H9 (cell line): ENCODE data around the gene MRPL23. TPM values are rescaled to one million over a fixed set of nuclear protein-coding genes. Genes with fewer than 3 reads are reported as not detected.

Source experiments
- DNase-seq: peaks from one replicate; pipeline ENCODE4 v3.0.0-alpha.2; 2017
- H2AFZ ChIP-seq: one replicate; pipeline ENCODE4 v1.6.1; 2013; ENCODE audit warnings: mild to moderate bottlenecking, low read length, control low read depth, moderate library complexity
- H2AK5ac ChIP-seq: 2 replicates; pipeline ENCODE4 v1.6.1; 2013; ENCODE audit warnings: low read length, control low read depth, mixed read lengths; ENCODE audit not compliant: insufficient read length
- H2BK120ac ChIP-seq: one replicate; pipeline ENCODE4 v1.6.1; 2013; ENCODE audit warnings: low read depth, mild to moderate bottlenecking, low read length, control low read depth, inconsistent platforms; ENCODE audit not compliant: poor library complexity, severe bottlenecking
- H2BK12ac ChIP-seq: 2 replicates; pipeline ENCODE4 v1.6.1; 2013; ENCODE audit warnings: low read length, control low read depth, mixed read lengths, low read depth; ENCODE audit not compliant: insufficient read length
- H2BK15ac ChIP-seq: 2 replicates; pipeline ENCODE4 v1.6.1; 2013; ENCODE audit warnings: low read depth, low read length, control low read depth
- H2BK20ac ChIP-seq: one replicate; pipeline ENCODE4 v1.6.1; 2013; ENCODE audit warnings: low read depth, mild to moderate bottlenecking, low read length, control low read depth, inconsistent platforms; ENCODE audit not compliant: poor library complexity, severe bottlenecking
- H2BK5ac ChIP-seq: 2 replicates; pipeline ENCODE4 v1.6.1; 2013; ENCODE audit warnings: low read length, control low read depth, mixed read lengths; ENCODE audit not compliant: insufficient read length
- H3K14ac ChIP-seq: 2 replicates; pipeline ENCODE4 v1.6.1; 2013; ENCODE audit warnings: low read length, control low read depth; ENCODE audit not compliant: insufficient read depth
- H3K18ac ChIP-seq: 2 replicates; pipeline ENCODE4 v1.6.1; 2013; ENCODE audit warnings: low read depth, mild to moderate bottlenecking, mixed read lengths, low read length, control low read depth; ENCODE audit not compliant: insufficient read length
- H3K23ac ChIP-seq: 2 replicates; pipeline ENCODE4 v1.6.1; 2013; ENCODE audit warnings: low read length, control low read depth, mixed read lengths, low read depth; ENCODE audit not compliant: insufficient read length
- H3K23me2 ChIP-seq: 2 replicates; pipeline ENCODE4 v1.6.1; 2013; ENCODE audit warnings: low read depth, mild to moderate bottlenecking, mixed read lengths, low read length, control low read depth; ENCODE audit not compliant: insufficient read length, poor library complexity, severe bottlenecking
- H3K27ac ChIP-seq: 2 replicates; pipeline ENCODE4 v1.5.1; 2013; ENCODE audit warnings: low read length, control low read depth, mixed read lengths, low read depth; ENCODE audit not compliant: insufficient read length
- H3K27me3 ChIP-seq: 2 replicates; pipeline ENCODE4 v1.6.1; 2013; ENCODE audit warnings: low read length, control low read depth, inconsistent platforms; ENCODE audit not compliant: insufficient read depth
- H3K4ac ChIP-seq: 2 replicates; pipeline ENCODE4 v1.6.1; 2013; ENCODE audit warnings: low read depth, mild to moderate bottlenecking, control low read depth, inconsistent platforms, low read length, moderate library complexity
- H3K4me1 ChIP-seq: 2 replicates; pipeline ENCODE4 v1.6.1; 2013; ENCODE audit warnings: low read length, control low read depth, inconsistent platforms; ENCODE audit not compliant: insufficient read depth
- H3K4me2 ChIP-seq: 2 replicates; pipeline ENCODE4 v1.6.1; 2013; ENCODE audit warnings: low read length, control low read depth, mixed read lengths; ENCODE audit not compliant: insufficient read length, insufficient read depth
- H3K56ac ChIP-seq: 2 replicates; pipeline ENCODE4 v1.6.1; 2013; ENCODE audit warnings: low read depth, mild to moderate bottlenecking, mixed read lengths, low read length, control low read depth; ENCODE audit not compliant: insufficient read length
- H3K79me1 ChIP-seq: 2 replicates; pipeline ENCODE4 v1.6.1; 2013; ENCODE audit warnings: low read depth, mild to moderate bottlenecking, moderate library complexity, low read length, control low read depth, inconsistent platforms; ENCODE audit not compliant: insufficient read depth, poor library complexity, severe bottlenecking
- H3K79me2 ChIP-seq: 2 replicates; pipeline ENCODE4 v1.6.1; 2013; ENCODE audit warnings: low read length, control low read depth, inconsistent platforms; ENCODE audit not compliant: insufficient read depth
- H3K9ac ChIP-seq: 2 replicates; pipeline ENCODE4 v1.6.1; 2013; ENCODE audit warnings: low read length, control low read depth, mixed read lengths; ENCODE audit not compliant: insufficient read length; ENCODE audit errors: extremely low read depth
- H3K9me3 ChIP-seq: one replicate; pipeline ENCODE4 v1.6.1; 2013; ENCODE audit warnings: low read depth, low read length, inconsistent platforms; ENCODE audit not compliant: control insufficient read depth
- H3T11ph ChIP-seq: one replicate; pipeline ENCODE4 v1.6.1; 2013; ENCODE audit warnings: mild to moderate bottlenecking, low read length, control low read depth, inconsistent platforms
- H4K20me1 ChIP-seq: one replicate; pipeline ENCODE4 v1.6.1; 2013; ENCODE audit not compliant: control insufficient read depth, insufficient read length, insufficient read depth
- H4K5ac ChIP-seq: 2 replicates; pipeline ENCODE4 v1.6.1; 2013; ENCODE audit warnings: low read depth, mild to moderate bottlenecking, mixed read lengths, low read length, control low read depth; ENCODE audit not compliant: insufficient read length
- H4K8ac ChIP-seq: replicated peaks from 2 replicates; pipeline ENCODE4 v1.6.1; 2013; ENCODE audit warnings: low read length, control low read depth, mixed read lengths, low read depth; ENCODE audit not compliant: insufficient read length
- H4K91ac ChIP-seq: 2 replicates; pipeline ENCODE4 v1.6.1; 2013; ENCODE audit warnings: low read depth, mild to moderate bottlenecking, moderate library complexity, mixed read lengths, low read length, control low read depth; ENCODE audit not compliant: insufficient read length
- H3K27ac Mint-ChIP-seq, 3 experiments: 2 replicates in 2 of 3; 3 replicates in 1 of 3; pipeline ENCODE4 v1.8.0; 2020 to 2021; ENCODE audit warnings: mixed read lengths in 3 of 3, mild to moderate bottlenecking in 1 of 3, moderate library complexity in 1 of 3
- H3K27me3 Mint-ChIP-seq: 2 replicates; pipeline ENCODE4 v1.8.0; 2021; ENCODE audit warnings: low read depth, mild to moderate bottlenecking, moderate library complexity, mixed read lengths
- H3K36me3 Mint-ChIP-seq, 3 experiments: 2 replicates in 2 of 3; 3 replicates in 1 of 3; pipeline ENCODE4 v1.8.0; 2020 to 2021; ENCODE audit warnings: low read depth in 3 of 3, mixed read lengths in 3 of 3; ENCODE audit not compliant: insufficient read depth in 1 of 3
- H3K4me1 Mint-ChIP-seq, 2 experiments: 2 replicates each; pipeline ENCODE4 v1.8.0; 2020; ENCODE audit warnings: mixed read lengths in 2 of 2
- H3K4me3 Mint-ChIP-seq, 2 experiments: 2 replicates in 1 of 2; 3 replicates in 1 of 2; pipeline ENCODE4 v1.8.0; 2020 to 2021; ENCODE audit warnings: mild to moderate bottlenecking in 2 of 2, mixed read lengths in 2 of 2, moderate library complexity in 1 of 2
- H3K9me3 Mint-ChIP-seq, 2 experiments: 2 replicates in 1 of 2; 3 replicates in 1 of 2; pipeline ENCODE4 v1.8.0; 2020; ENCODE audit warnings: mild to moderate bottlenecking in 2 of 2, mixed read lengths in 2 of 2, moderate library complexity in 1 of 2
- CTCF ChIP-seq: fragments of 200-600 bp; sonication (generic); conservative IDR thresholded peaks from 3 replicates; pipeline ENCODE4 v1.8.0; 2021; ENCODE audit warnings: antibody characterized with exemption, mild to moderate bottlenecking
- WGBS: extraction: QIAGEN DNeasy Blood & Tissue Kit; methylation state at CpG from one replicate; pipeline ENCODE4 v1.1.7; 2013; ENCODE audit warnings: missing lambda C conversion rate, low lambda C conversion rate, mixed read lengths; ENCODE audit not compliant: insufficient read length; ENCODE audit errors: extremely low coverage; 5-methylcytosine and 5-hydroxymethylcytosine counted together
- total RNA-seq: library from RNA; stranded (reverse); gene quantifications from 2 replicates; pipeline ENCODE4 v1.2.1, GENCODE V29; 2021

MRPL23 gene
- total RNA-seq, 1 experiment from 2014 or later = 67.3 TPM

- Histone ChIP-seq H2BK5ac (no peak overlapping the region), H3K79me2 (no peaks in the 10 kb centered on the region), H3K23me2 (no peaks in the 10 kb centered on the region), H3K56ac (no peak overlapping the region), H3T11ph (no peak overlapping the region), H3K23ac (no peak overlapping the region), H4K8ac (no peak overlapping the region), H3K27ac (no peak overlapping the region), H2BK120ac (no peak overlapping the region), H2BK20ac (no peak overlapping the region), H2AFZ (no peak overlapping the region), H3K4me1 (no peaks in the 10 kb centered on the region), H4K20me1 (no peaks in the 10 kb centered on the region), H3K9me3 (no peaks in the 10 kb centered on the region), H2BK15ac (no peak overlapping the region), H3K4me2 (no peak overlapping the region), H2BK12ac (no peak overlapping the region), H4K91ac (no peak overlapping the region), H3K18ac (no peak overlapping the region), H2AK5ac (no peak overlapping the region), H3K4ac (no peak overlapping the region), H3K9ac (no peak overlapping the region), H3K14ac (no peak overlapping the region), H4K5ac (no peak overlapping the region), H3K27me3 (no peaks in the 10 kb centered on the region), H3K79me1 (no peaks in the 10 kb centered on the region)
- H3K27ac Mint-ChIP-seq = no peak overlapping the region
- DNase-seq = no peak
- H3K36me3 Mint-ChIP-seq = no peaks in the 10 kb centered on the region
- no peak for TF ChIP-seq CTCF
- no peak overlapping the region for H3K4me3 Mint-ChIP-seq
- no peaks in the 10 kb centered on the region for H3K4me1 Mint-ChIP-seq
- no CpG with 5 or more reads among the region's 28 CpGs for WGBS
- no peaks in the 10 kb centered on the region for H3K27me3 Mint-ChIP-seq
- H3K9me3 Mint-ChIP-seq = no peaks in the 10 kb centered on the region
These were observed 51.2 kb downstream of the MRPL23 start for GRCh38 chr11:1998290-1998689.
